ENCODE measurements around the gene MSS51. TPM values are rescaled to one million over a fixed set of nuclear protein-coding genes. Genes with fewer than 3 reads are reported as not detected.

MSS51 gene
- total and polyA plus RNA-seq, 8 donors: 0.61 to 6.1 (median 1.3) TPM; not detected in 1

- Histone ChIP-seq H3K27me3 (no peaks in the 10 kb centered on the region), H3K4me3 (no peak overlapping the region), H3K36me3 (peaks cover 4 to 50% (median 41%) of the 10 kb centered on the region in 4 donors), H3K9me3 (no peaks in the 10 kb centered on the region), H3K27ac (no peak overlapping the region), H3K4me1 (no peaks in the 10 kb centered on the region)
- DNase-seq: no peak
- no peak for TF ChIP-seq POLR2A (IDR thresholded peaks at IDR 0.05)
- TF ChIP-seq POLR2AphosphoS5 (IDR thresholded peaks at IDR 0.05): no peak
- no peak for TF ChIP-seq CTCF (IDR thresholded peaks at IDR 0.05)
- no peak for TF ChIP-seq EP300 (IDR thresholded peaks at IDR 0.05)
- intact Hi-C loops (cut with DNase I; ENCODE audit: low total_unique reads): no loop called here
- 53 to 70% (median 68%) methylated on average over 2 of the region's 2 CpGs for WGBS, 5 donors
Observed at GRCh38 chr10:73432646-73433537, 469 bp downstream of the MSS51 start.

- TF ChIP-seq CTCF (IDR thresholded peaks at IDR 0.05): no peak
- no peak for TF ChIP-seq POLR2AphosphoS5 (IDR thresholded peaks at IDR 0.05)
- no peak for TF ChIP-seq POLR2A (IDR thresholded peaks at IDR 0.05)
- no peak for TF ChIP-seq EP300 (IDR thresholded peaks at IDR 0.05)
- Histone ChIP-seq H3K27me3 (no peaks in the 10 kb centered on the region), H3K27ac (no peak overlapping the region), H3K9me3 (no peaks in the 10 kb centered on the region), H3K4me3 (no peak overlapping the region), H3K36me3 (peaks cover 21 to 86% (median 74%) of the 10 kb centered on the region in 4 donors), H3K4me1 (no peaks in the 10 kb centered on the region)
- DNase-seq: no peak
- intact Hi-C loops (cut with DNase I; ENCODE audit: low total_unique reads): no loop called here
- WGBS, 5 donors: 96 to 98% (median 98%) methylated on average over 4 of the region's 4 CpGs
Observed at GRCh38 chr10:73426318-73426717, 7.0 kb downstream of the MSS51 start.

- Histone ChIP-seq H3K27me3 (no peaks in the 10 kb centered on the region), H3K27ac (no peak overlapping the region), H3K36me3 (peaks cover 21 to 75% (median 71%) of the 10 kb centered on the region in 4 donors), H3K4me3 (no peak overlapping the region), H3K4me1 (peaks cover 0 to 1% (median under 1%) of the 10 kb centered on the region in 4 donors), H3K9me3 (no peaks in the 10 kb centered on the region)
- no peak for TF ChIP-seq CTCF (IDR thresholded peaks at IDR 0.05)
- TF ChIP-seq POLR2A (IDR thresholded peaks at IDR 0.05): no peak
- no peak for TF ChIP-seq EP300 (IDR thresholded peaks at IDR 0.05)
- TF ChIP-seq POLR2AphosphoS5 (IDR thresholded peaks at IDR 0.05): no peak
- 77 to 98% (median 92%) methylated on average over 3 of the region's 3 CpGs for WGBS, 5 donors
- DNase-seq: no peak
- intact Hi-C loops (cut with DNase I; ENCODE audit: low total_unique reads): no loop called here
Observed at GRCh38 chr10:73424478-73424877, 8.9 kb downstream of the MSS51 start.

- no peaks in the 10 kb centered on the region for H3K27me3 ChIP-seq
- no peak overlapping the region for H3K4me3 ChIP-seq
- H3K27ac ChIP-seq: no peak overlapping the region
- H3K9me3 ChIP-seq: no peaks in the 10 kb centered on the region
- no peak for DNase-seq
- peaks cover 0 to 9% (median 4%) of the 10 kb centered on the region in 4 donors for H3K4me1 ChIP-seq
- peaks cover 21 to 71% (median 64%) of the 10 kb centered on the region in 4 donors for H3K36me3 ChIP-seq
- intact Hi-C loops (cut with DNase I; ENCODE audit: low total_unique reads): no loop called here
- TF ChIP-seq POLR2AphosphoS5 (IDR thresholded peaks at IDR 0.05) (no peak), CTCF (IDR thresholded peaks at IDR 0.05) (no peak), POLR2A (IDR thresholded peaks at IDR 0.05) (no peak), EP300 (IDR thresholded peaks at IDR 0.05) (no peak)
Observed at GRCh38 chr10:73423309-73423708, 10.1 kb downstream of the MSS51 start.
